Mucosa of stomach (tissue), 1 donor: ENCODE results near the gene MYO5B.

Source experiments
- H3K27me3 ChIP-seq: one replicate; pipeline ENCODE4 v1.7.0; 2013; ENCODE audit warnings: mild to moderate bottlenecking, low read length; ENCODE audit not compliant: control insufficient read depth, insufficient read depth
- H3K36me3 ChIP-seq: one replicate; pipeline ENCODE4 v1.7.0; 2013; ENCODE audit warnings: low read length; ENCODE audit not compliant: control insufficient read depth, insufficient read depth
- H3K4me1 ChIP-seq: one replicate; pipeline ENCODE4 v1.7.0; 2013; ENCODE audit warnings: mild to moderate bottlenecking, low read length; ENCODE audit not compliant: control insufficient read depth, insufficient read depth
- H3K4me3 ChIP-seq: one replicate; pipeline ENCODE4 v1.7.0; 2013; ENCODE audit warnings: low read length
- H3K9ac ChIP-seq: one replicate; pipeline ENCODE4 v1.7.0; 2013; ENCODE audit warnings: mild to moderate bottlenecking, low read length, moderate library complexity
- H3K9me3 ChIP-seq: one replicate; pipeline ENCODE4 v1.7.0; 2013; ENCODE audit warnings: mild to moderate bottlenecking, low read length, moderate library complexity; ENCODE audit not compliant: control insufficient read depth
- donor health status: Pancreatic carcinoma.

MYO5B gene

GRCh38 chr18:49917742-49918141 is 277.2 kb downstream of the MYO5B start:
- Histone ChIP-seq H3K27me3 (no peaks in the 10 kb centered on the region), H3K4me1 (peaks cover 11% of the 10 kb centered on the region)

GRCh38 chr18:49915352-49915751 is 279.6 kb downstream of the MYO5B start:
- Histone ChIP-seq H3K36me3 (no peaks in the 10 kb centered on the region), H3K4me3 (no peak overlapping the region), H3K9me3 (no peaks in the 10 kb centered on the region), H3K9ac (no peak overlapping the region), H3K27me3 (no peaks in the 10 kb centered on the region), H3K4me1 (peaks cover 19% of the 10 kb centered on the region)

More at GRCh38 chr18:49917742-49918141, 277.2 kb downstream of the MYO5B start:
- Histone ChIP-seq H3K36me3 (no peaks in the 10 kb centered on the region), H3K9ac (no peak overlapping the region), H3K9me3 (no peaks in the 10 kb centered on the region), H3K4me3 (no peak overlapping the region)

- H3K4me1 ChIP-seq, result peaks cover 19% of the 10 kb centered on the region
- H3K9ac ChIP-seq, result no peak overlapping the region
- H3K4me3 ChIP-seq, result no peak overlapping the region
- peaks cover 3% of the 10 kb centered on the region for H3K36me3 ChIP-seq
- no peaks in the 10 kb centered on the region for H3K9me3 ChIP-seq
- H3K27me3 ChIP-seq, result no peaks in the 10 kb centered on the region
Measured at GRCh38 chr18:49913221-49913620, 281.7 kb downstream of the MYO5B start.

- Histone ChIP-seq H3K9me3 (no peaks in the 10 kb centered on the region), H3K4me1 (peaks cover 18% of the 10 kb centered on the region), H3K4me3 (no peak overlapping the region), H3K27me3 (no peaks in the 10 kb centered on the region), H3K36me3 (peaks cover 6% of the 10 kb centered on the region), H3K9ac (no peak overlapping the region)
Measured at GRCh38 chr18:49911427-49911826, 283.5 kb downstream of the MYO5B start.

GRCh38 chr18:49910986-49911385 is 284.0 kb downstream of the MYO5B start:
- Histone ChIP-seq H3K36me3 (peaks cover 6% of the 10 kb centered on the region), H3K9me3 (no peaks in the 10 kb centered on the region), H3K27me3 (no peaks in the 10 kb centered on the region), H3K9ac (no peak overlapping the region), H3K4me1 (peaks cover 13% of the 10 kb centered on the region), H3K4me3 (no peak overlapping the region)

GRCh38 chr18:49910019-49910418 is 284.9 kb downstream of the MYO5B start:
- H3K27me3 ChIP-seq, result no peaks in the 10 kb centered on the region
- H3K9me3 ChIP-seq, result no peaks in the 10 kb centered on the region
- H3K9ac ChIP-seq, result no peak overlapping the region
- H3K36me3 ChIP-seq, result peaks cover 6% of the 10 kb centered on the region
- H3K4me3 ChIP-seq, result no peak overlapping the region
- H3K4me1 ChIP-seq, result peaks cover 8% of the 10 kb centered on the region

- Histone ChIP-seq H3K9me3 (no peaks in the 10 kb centered on the region), H3K4me3 (no peak overlapping the region), H3K27me3 (no peaks in the 10 kb centered on the region), H3K9ac (no peak overlapping the region), H3K36me3 (peaks cover 6% of the 10 kb centered on the region), H3K4me1 (peaks cover 8% of the 10 kb centered on the region)
Measured at GRCh38 chr18:49907346-49907929, 287.5 kb downstream of the MYO5B start.

GRCh38 chr18:49905771-49906170 is 289.2 kb downstream of the MYO5B start:
- Histone ChIP-seq H3K4me3 (no peak overlapping the region), H3K9me3 (no peaks in the 10 kb centered on the region), H3K27me3 (no peaks in the 10 kb centered on the region), H3K9ac (no peak overlapping the region), H3K36me3 (peaks cover 6% of the 10 kb centered on the region), H3K4me1 (no peaks in the 10 kb centered on the region)

GRCh38 chr18:49904871-49905555 is 289.9 kb downstream of the MYO5B start:
- no peaks in the 10 kb centered on the region for H3K9me3 ChIP-seq

GRCh38 chr18:49901862-49902340 is 293.0 kb downstream of the MYO5B start:
- H3K9me3 ChIP-seq, result no peaks in the 10 kb centered on the region
- no peaks in the 10 kb centered on the region for H3K27me3 ChIP-seq
- no peak overlapping the region for H3K9ac ChIP-seq
- no peaks in the 10 kb centered on the region for H3K36me3 ChIP-seq
- no peak overlapping the region for H3K4me3 ChIP-seq
- no peaks in the 10 kb centered on the region for H3K4me1 ChIP-seq

More at GRCh38 chr18:49904871-49905555, 289.9 kb downstream of the MYO5B start:
- H3K4me1 ChIP-seq, result no peaks in the 10 kb centered on the region
- H3K4me3 ChIP-seq, result no peak overlapping the region
- H3K27me3 ChIP-seq, result no peaks in the 10 kb centered on the region
- peaks cover 6% of the 10 kb centered on the region for H3K36me3 ChIP-seq
- H3K9ac ChIP-seq, result no peak overlapping the region

- Histone ChIP-seq H3K4me3 (no peak overlapping the region), H3K9me3 (no peaks in the 10 kb centered on the region), H3K4me1 (no peaks in the 10 kb centered on the region), H3K27me3 (no peaks in the 10 kb centered on the region), H3K36me3 (no peaks in the 10 kb centered on the region), H3K9ac (no peak overlapping the region)
Measured at GRCh38 chr18:49899657-49900330, 295.2 kb downstream of the MYO5B start.

- Histone ChIP-seq H3K9ac (no peak overlapping the region), H3K4me1 (no peaks in the 10 kb centered on the region), H3K36me3 (no peaks in the 10 kb centered on the region), H3K4me3 (no peak overlapping the region), H3K9me3 (no peaks in the 10 kb centered on the region), H3K27me3 (no peaks in the 10 kb centered on the region)
Measured at GRCh38 chr18:49898421-49898820, 296.5 kb downstream of the MYO5B start.
